Astrocyte of the spinal cord (primary cell): ENCODE data around the gene TCP10L.
"Not testable (repeated sequence)": the region's sequence is repeated elsewhere in the genome, so short reads cannot be mapped to it uniquely, and the experiment has no call there.

Experiments
- DNase-seq: peaks from one replicate; pipeline ENCODE4 v3.0.0; 2011; ENCODE audit warnings: low read depth, low spot score
- H3K4me3 ChIP-seq: 2 replicates; pipeline ENCODE4 v1.5.1; 2011; ENCODE audit warnings: low read depth, mild to moderate bottlenecking, low read length, moderate library complexity
- in situ Hi-C: cut with HindIII; loops from 2 replicates; pipeline ENCODE4 v1.10.0; 2017; ENCODE audit warnings: low sequenced_read_pairs
- TF ChIP-seq, protein P1 (sequence below): IDR thresholded peaks from 2 replicates; pipeline ENCODE4 v1.5.1; 2012; ENCODE audit warnings: low read depth, mild to moderate bottlenecking, low read length, inconsistent platforms

TCP10L gene

DNA sequence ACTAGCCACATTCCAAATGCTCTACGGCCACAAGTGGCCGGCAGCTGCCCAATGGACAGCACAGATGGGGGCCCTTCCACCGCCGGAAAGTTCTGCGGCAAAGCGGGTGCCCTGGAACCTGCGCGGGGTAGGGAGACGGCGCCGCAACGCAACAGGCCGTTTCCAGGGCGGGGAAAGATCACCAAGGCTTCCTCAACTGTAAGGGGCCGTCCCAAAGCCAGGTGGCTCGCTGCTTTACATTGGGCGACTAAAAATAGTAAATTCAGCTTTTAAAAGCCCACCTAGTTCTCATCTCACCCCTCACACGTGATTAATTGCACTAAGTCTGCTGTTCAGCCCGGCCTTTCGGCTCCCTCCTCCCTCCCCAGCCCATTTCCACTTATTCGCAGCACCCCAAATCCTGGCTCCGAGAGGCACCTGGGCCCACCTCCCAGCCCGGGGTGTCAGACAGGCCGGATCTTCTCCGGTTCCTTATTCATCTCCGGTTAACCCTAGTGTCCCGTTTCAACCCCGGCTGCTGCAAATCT lies 26.2 kb upstream of the TCP10L start:
- peak; percentile 12 for DNase-seq
- in situ Hi-C loops = no loop called here
- TF ChIP-seq, protein P1, sequence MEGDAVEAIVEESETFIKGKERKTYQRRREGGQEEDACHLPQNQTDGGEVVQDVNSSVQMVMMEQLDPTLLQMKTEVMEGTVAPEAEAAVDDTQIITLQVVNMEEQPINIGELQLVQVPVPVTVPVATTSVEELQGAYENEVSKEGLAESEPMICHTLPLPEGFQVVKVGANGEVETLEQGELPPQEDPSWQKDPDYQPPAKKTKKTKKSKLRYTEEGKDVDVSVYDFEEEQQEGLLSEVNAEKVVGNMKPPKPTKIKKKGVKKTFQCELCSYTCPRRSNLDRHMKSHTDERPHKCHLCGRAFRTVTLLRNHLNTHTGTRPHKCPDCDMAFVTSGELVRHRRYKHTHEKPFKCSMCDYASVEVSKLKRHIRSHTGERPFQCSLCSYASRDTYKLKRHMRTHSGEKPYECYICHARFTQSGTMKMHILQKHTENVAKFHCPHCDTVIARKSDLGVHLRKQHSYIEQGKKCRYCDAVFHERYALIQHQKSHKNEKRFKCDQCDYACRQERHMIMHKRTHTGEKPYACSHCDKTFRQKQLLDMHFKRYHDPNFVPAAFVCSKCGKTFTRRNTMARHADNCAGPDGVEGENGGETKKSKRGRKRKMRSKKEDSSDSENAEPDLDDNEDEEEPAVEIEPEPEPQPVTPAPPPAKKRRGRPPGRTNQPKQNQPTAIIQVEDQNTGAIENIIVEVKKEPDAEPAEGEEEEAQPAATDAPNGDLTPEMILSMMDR = no peak
- H3K4me3 ChIP-seq = peak overlapping the region; percentile 94

DNA sequence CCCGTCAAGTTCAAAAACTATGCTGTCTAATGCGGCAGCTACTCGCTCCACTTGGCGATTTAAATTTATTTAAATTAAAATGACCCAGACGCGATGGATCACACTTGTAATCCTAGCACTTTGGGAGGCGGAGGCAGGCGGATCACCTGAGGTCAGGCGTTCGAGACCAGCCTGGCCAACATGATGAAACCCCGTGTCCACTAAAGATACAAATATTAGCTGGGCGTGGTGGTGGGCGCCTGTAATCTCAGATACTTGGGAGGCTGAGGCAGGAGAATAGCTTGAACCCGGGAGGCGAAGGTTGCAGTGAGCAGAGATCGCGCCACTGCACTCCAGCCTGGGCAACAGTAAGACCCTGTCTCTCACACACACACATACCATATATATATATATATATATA lies 25.6 kb upstream of the TCP10L start:
- DNase-seq, in situ Hi-C loops: not testable (repeated sequence)
- peak overlapping the region; percentile 94 for H3K4me3 ChIP-seq

DNA sequence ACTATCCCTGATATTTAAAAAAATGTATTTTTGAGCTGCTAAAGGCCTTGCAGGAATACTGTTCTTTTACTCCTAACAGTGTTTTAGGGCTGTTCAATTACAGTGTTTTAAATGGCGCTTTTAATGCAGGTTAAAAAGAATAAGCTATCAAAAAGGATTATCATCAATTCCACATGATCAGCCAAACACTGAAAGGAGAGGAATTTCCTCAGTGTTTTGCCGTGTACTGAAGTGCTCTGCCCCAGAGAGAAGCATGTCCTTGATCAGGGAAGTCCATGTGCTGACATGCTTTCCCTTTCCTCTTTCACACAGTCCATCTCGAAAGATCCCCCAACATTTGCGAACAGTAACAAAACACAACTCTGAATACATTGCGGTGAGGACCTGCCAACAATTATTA lies 23.5 kb upstream of the TCP10L start:
- DNase-seq = no peak
- H3K4me3 ChIP-seq = no peak overlapping the region
- TF ChIP-seq, protein P1 = no peak
- in situ Hi-C loops = no loop called here

DNA sequence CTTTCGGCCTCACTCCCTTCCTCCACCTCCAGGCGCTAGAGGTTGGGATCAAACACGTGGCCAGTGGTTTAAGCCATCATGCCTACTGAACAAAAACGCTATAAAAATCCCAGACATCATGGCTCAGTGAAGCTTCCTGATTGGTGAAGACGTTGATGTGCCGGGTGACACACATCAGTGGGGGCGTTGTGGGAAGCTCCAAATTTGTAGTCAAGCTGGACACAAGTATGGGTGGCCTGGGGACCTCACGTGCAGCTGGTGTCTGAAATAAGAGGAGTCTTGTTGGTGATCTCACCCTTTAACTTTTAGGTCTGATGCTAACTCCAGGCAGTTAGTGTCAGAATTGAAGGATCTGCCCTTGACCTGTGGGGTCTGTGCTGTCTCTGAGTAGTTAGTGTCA lies 20.1 kb upstream of the TCP10L start:
- TF ChIP-seq, protein P1 = no peak
- in situ Hi-C loops = no loop called here
- no peak for DNase-seq
- no peak overlapping the region for H3K4me3 ChIP-seq

DNA sequence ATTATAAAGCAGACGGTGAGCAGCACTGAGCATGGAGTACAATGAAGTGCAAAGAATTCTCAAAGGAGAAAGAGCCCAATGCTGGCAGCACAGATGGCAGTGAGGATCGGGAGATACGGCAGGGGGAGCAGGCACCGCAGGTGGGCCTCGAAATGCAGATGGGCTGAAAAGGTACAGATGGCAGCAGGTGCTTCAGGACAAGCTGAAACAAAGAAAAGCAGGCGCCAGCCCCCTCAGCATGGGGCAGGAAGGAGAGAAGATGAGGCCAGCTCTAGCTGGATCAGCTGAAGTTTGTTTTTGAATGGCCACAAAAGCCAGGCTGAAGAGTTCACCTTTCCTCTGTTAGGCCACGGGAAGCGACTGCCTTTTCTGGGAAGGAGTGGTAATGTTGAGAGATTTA lies 19.1 kb upstream of the TCP10L start:
- in situ Hi-C loops = no loop called here
- no peak for DNase-seq
- no peak overlapping the region for H3K4me3 ChIP-seq
- TF ChIP-seq, protein P1 = no peak

GRCh38 chr21:32603131-32603530 lies 17.8 kb upstream of the TCP10L start:
- H3K4me3 ChIP-seq = no peak overlapping the region
- in situ Hi-C loops = no loop called here
- DNase-seq = no peak
- TF ChIP-seq, protein P1 = no peak

- TF ChIP-seq, protein P1 = no peak
- no peak for DNase-seq
- in situ Hi-C loops = no loop called here
- no peak overlapping the region for H3K4me3 ChIP-seq
Measured at GRCh38 chr21:32602099-32602498, 16.8 kb upstream of the TCP10L start.
